ENCODE measurements around the gene OR52B2. TPM values are rescaled to one million over a fixed set of nuclear protein-coding genes. Genes with fewer than 3 reads are reported as not detected.

OR52B2 gene
- total RNA-seq = not detected in 2 replicates

GRCh38 chr11:6170226-6170625 is at the start of gene OR52B2:
Gene OR52B2 (minus strand): TSS chr11:6170326. CDS start chr11:6170326, 0 bp downstream.

GRCh38 chr11:6205366-6205765 is 35.2 kb upstream of the OR52B2 start, which contains the start of gene C11orf42:
Gene C11orf42 (plus strand): TSS chr11:6205557. CDS start chr11:6205616, 59 bp downstream.

GRCh38 chr11:6199174-6199810 is 29.2 kb upstream of the OR52B2 start, which contains the start of gene OR52W1:
Gene OR52W1 (plus strand): TSS chr11:6199224. CDS start chr11:6199224, 0 bp downstream.

Other genes with a start within 250 kb of the OR52B2 start
- not detected in 2 replicates for gene OR56A3, start 228.1 kb downstream of the OR52B2 start, total RNA-seq
- gene OR56A5, start 201.8 kb downstream of the OR52B2 start, total RNA-seq = not detected in 2 replicates
- gene OR52L1, start 183.3 kb downstream of the OR52B2 start, total RNA-seq = not detected in 2 replicates
- gene OR56A4, start 163.4 kb downstream of the OR52B2 start, total RNA-seq = not detected in 2 replicates
- not detected in 2 replicates for gene OR56A1, start 139.6 kb downstream of the OR52B2 start, total RNA-seq
- gene OR56B4, start 62.6 kb downstream of the OR52B2 start, total RNA-seq = not detected in 2 replicates
- gene OR52W1, start 28.9 kb upstream of the OR52B2 start, total RNA-seq = not detected in 2 replicates
- not detected in 2 replicates for gene C11orf42, start 35.2 kb upstream of the OR52B2 start, total RNA-seq
- gene FHIP1B, start 64.3 kb upstream of the OR52B2 start, total RNA-seq = 5.1 and 7.8 TPM in 2 replicates
- gene CNGA4, start 68.8 kb upstream of the OR52B2 start, total RNA-seq = under 0.01 and 0.09 TPM in 2 replicates
- not detected in 2 replicates for gene CCKBR, start 89.5 kb upstream of the OR52B2 start, total RNA-seq
- 147 and 185 TPM in 2 replicates for gene CAVIN3, start 150.2 kb upstream of the OR52B2 start, total RNA-seq
- gene SMPD1, start 220.1 kb upstream of the OR52B2 start, total RNA-seq = 27.9 and 35.1 TPM in 2 replicates
- gene APBB1, start 248.8 kb upstream of the OR52B2 start, total RNA-seq = 45.8 and 46.4 TPM in 2 replicates